MM.1S (cell line): ENCODE results near the gene WNK1.

Source experiments
- CTCF ChIP-seq: fragments of 300-600 bp; sonication (generic); IDR thresholded peaks from 2 replicates; pipeline ENCODE4 v1.5.1; 2016; ENCODE audit warnings: antibody characterized with exemption, low read length, mixed read lengths
- EZH2 ChIP-seq: fragments of 300-600 bp; sonication (generic); optimal IDR thresholded peaks from 2 replicates; pipeline ENCODE3; 2017; ENCODE audit warnings: low read depth, mild to moderate bottlenecking, antibody characterized with exemption, low read length, mixed read lengths

- TF ChIP-seq CTCF, result no peak
- no peak for TF ChIP-seq EZH2
These were observed 99.0 kb downstream of the WNK1 start for GRCh38 chr12:851343-851742.
